HG02943 (cell line): ENCODE measurements around the gene SKIC2.
"Not testable (repeated sequence)": the region's sequence is repeated elsewhere in the genome, so short reads cannot be mapped to it uniquely, and the experiment has no call there.

Experiments
- ATAC-seq: cut with Tn5 transposase; IDR thresholded peaks from one replicate; pipeline ENCODE4 v1.9.1; 2021; ENCODE audit warnings: mild to moderate bottlenecking, low read depth, moderate library complexity; ENCODE audit not compliant: unreplicated experiment

SKIC2 gene

GRCh38 chr6:32002546-32003268 lies 43.7 kb downstream of the SKIC2 start:
- ATAC-seq: not testable (repeated sequence)

- ATAC-seq: not testable (repeated sequence)
Observed at GRCh38 chr6:32003301-32003700, 44.3 kb downstream of the SKIC2 start.

- not testable (repeated sequence) for ATAC-seq
Observed at GRCh38 chr6:32004393-32004792, 45.4 kb downstream of the SKIC2 start.

- ATAC-seq: not testable (repeated sequence)
Observed at GRCh38 chr6:32004864-32005537, 46.0 kb downstream of the SKIC2 start.

GRCh38 chr6:32005538-32005880 lies 46.5 kb downstream of the SKIC2 start:
- ATAC-seq: not testable (repeated sequence)

GRCh38 chr6:32005991-32006529 lies 47.1 kb downstream of the SKIC2 start:
- not testable (repeated sequence) for ATAC-seq

GRCh38 chr6:32007086-32007485 lies 48.1 kb downstream of the SKIC2 start:
- ATAC-seq: not testable (repeated sequence)

GRCh38 chr6:32008037-32008436 lies 49.1 kb downstream of the SKIC2 start:
- ATAC-seq: not testable (repeated sequence)

- not testable (repeated sequence) for ATAC-seq
Observed at GRCh38 chr6:32008616-32009015, 49.6 kb downstream of the SKIC2 start.

GRCh38 chr6:32009537-32009936 lies 50.6 kb downstream of the SKIC2 start:
- ATAC-seq: not testable (repeated sequence)

GRCh38 chr6:32010856-32011530 lies 52.0 kb downstream of the SKIC2 start:
- ATAC-seq: not testable (repeated sequence)

- not testable (repeated sequence) for ATAC-seq
Observed at GRCh38 chr6:32012941-32013617, 54.1 kb downstream of the SKIC2 start.

- ATAC-seq: not testable (repeated sequence)
Observed at GRCh38 chr6:32013738-32014137, 54.8 kb downstream of the SKIC2 start.

GRCh38 chr6:32014547-32014946 lies 55.6 kb downstream of the SKIC2 start, which contains the start of gene C4B:
C4B (plus strand) TSS chr6:32014795; CDS start chr6:32014846, 51 bp downstream.
- ATAC-seq: not testable (repeated sequence)
